Peyer's patch (tissue), 4 donors: ENCODE measurements around the gene HOXA5. TPM values are rescaled to one million over a fixed set of nuclear protein-coding genes. Genes with fewer than 3 reads are reported as not detected.

Source experiments
- DNase-seq, 3 donors: peaks; one replicate each; pipeline ENCODE4 v3.0.0-alpha.2; 2017 to 2019
- H3K27ac ChIP-seq, 4 donors: fragments of 200-600 bp; sonication (generic); one replicate each; pipeline ENCODE4 v1.5.1; 2016 to 2019
- H3K27me3 ChIP-seq, 2 donors: fragments of 200-600 bp; sonication (generic); one replicate each; pipeline ENCODE4 v1.5.1; 2019
- H3K36me3 ChIP-seq, 3 donors: fragments of 200-600 bp; sonication (generic); one replicate each; pipeline ENCODE4 v1.5.1; 2016 to 2019
- H3K4me1 ChIP-seq, 4 donors: fragments of 200-600 bp; sonication (generic); one replicate each; pipeline ENCODE4 v1.5.1; 2016 to 2019
- H3K4me3 ChIP-seq, 4 donors: fragments of 200-600 bp; sonication (generic); 1 replicate in 3 of 4; 2 replicates in 1 of 4; pipeline ENCODE4 v1.5.1; 2016 to 2019; ENCODE audit warnings: mild to moderate bottlenecking in 1 of 4
- H3K9me3 ChIP-seq, 4 donors: fragments of 200-600 bp; sonication (generic); one replicate each; pipeline ENCODE4 v1.5.1; 2016 to 2019; ENCODE audit warnings: mild to moderate bottlenecking in 1 of 4
- POLR2A ChIP-seq, 2 donors: fragments of 450-650 bp; IDR thresholded peaks; one replicate each; pipeline ENCODE4 v1.5.1; 2017; ENCODE audit warnings: antibody characterized with exemption in 2 of 2, mild to moderate bottlenecking in 2 of 2, moderate library complexity in 2 of 2
- total RNA-seq, 4 donors: library from RNA; depleted of rRNA; stranded (reverse); fragments of >200 nt; gene quantifications; one replicate each; pipeline ENCODE4 v1.1.0, GENCODE V29; 2016
- TF ChIP-seq, protein P1 (sequence below), 6 experiments: fragments of 450-650 bp in 4 of 6; fragments of 200-600 bp in 2 of 6; sonication (generic) in 1 of 6; IDR thresholded peaks; one replicate each; pipeline ENCODE4 v1.5.1; 2017 to 2019; ENCODE audit warnings: antibody characterized with exemption in 6 of 6, mild to moderate bottlenecking in 3 of 6, moderate library complexity in 1 of 6

Gene HOXA5
- total RNA-seq, 4 donors from 2014 or later: 8.3 to 24.3 (median 20.1) TPM

GRCh38 chr7:27141923-27142579 is 1.4 kb downstream of the HOXA5 start:
- H3K4me3 ChIP-seq: peak overlapping the region; percentile 40 to 75 (median 60)
- DNase-seq: peak; percentile 8 to 59 (median 54)
- peaks cover 0 to 9% (median 0%) of the 10 kb centered on the region in 3 donors for H3K36me3 ChIP-seq
- H3K27me3 ChIP-seq: no peaks in the 10 kb centered on the region
- no peak for TF ChIP-seq POLR2A (IDR thresholded peaks at IDR 0.05)
- TF ChIP-seq, protein P1, sequence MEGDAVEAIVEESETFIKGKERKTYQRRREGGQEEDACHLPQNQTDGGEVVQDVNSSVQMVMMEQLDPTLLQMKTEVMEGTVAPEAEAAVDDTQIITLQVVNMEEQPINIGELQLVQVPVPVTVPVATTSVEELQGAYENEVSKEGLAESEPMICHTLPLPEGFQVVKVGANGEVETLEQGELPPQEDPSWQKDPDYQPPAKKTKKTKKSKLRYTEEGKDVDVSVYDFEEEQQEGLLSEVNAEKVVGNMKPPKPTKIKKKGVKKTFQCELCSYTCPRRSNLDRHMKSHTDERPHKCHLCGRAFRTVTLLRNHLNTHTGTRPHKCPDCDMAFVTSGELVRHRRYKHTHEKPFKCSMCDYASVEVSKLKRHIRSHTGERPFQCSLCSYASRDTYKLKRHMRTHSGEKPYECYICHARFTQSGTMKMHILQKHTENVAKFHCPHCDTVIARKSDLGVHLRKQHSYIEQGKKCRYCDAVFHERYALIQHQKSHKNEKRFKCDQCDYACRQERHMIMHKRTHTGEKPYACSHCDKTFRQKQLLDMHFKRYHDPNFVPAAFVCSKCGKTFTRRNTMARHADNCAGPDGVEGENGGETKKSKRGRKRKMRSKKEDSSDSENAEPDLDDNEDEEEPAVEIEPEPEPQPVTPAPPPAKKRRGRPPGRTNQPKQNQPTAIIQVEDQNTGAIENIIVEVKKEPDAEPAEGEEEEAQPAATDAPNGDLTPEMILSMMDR (IDR thresholded peaks at IDR 0.05): peak in 3 of 6 experiments; percentile 11 to 17 (median 15)
- H3K9me3 ChIP-seq: no peaks in the 10 kb centered on the region
- H3K27ac ChIP-seq: peak overlapping the region; percentile 73 to 96 (median 84)
- H3K4me1 ChIP-seq: peaks cover 0 to 40% (median 0%) of the 10 kb centered on the region in 4 donors

DNA sequence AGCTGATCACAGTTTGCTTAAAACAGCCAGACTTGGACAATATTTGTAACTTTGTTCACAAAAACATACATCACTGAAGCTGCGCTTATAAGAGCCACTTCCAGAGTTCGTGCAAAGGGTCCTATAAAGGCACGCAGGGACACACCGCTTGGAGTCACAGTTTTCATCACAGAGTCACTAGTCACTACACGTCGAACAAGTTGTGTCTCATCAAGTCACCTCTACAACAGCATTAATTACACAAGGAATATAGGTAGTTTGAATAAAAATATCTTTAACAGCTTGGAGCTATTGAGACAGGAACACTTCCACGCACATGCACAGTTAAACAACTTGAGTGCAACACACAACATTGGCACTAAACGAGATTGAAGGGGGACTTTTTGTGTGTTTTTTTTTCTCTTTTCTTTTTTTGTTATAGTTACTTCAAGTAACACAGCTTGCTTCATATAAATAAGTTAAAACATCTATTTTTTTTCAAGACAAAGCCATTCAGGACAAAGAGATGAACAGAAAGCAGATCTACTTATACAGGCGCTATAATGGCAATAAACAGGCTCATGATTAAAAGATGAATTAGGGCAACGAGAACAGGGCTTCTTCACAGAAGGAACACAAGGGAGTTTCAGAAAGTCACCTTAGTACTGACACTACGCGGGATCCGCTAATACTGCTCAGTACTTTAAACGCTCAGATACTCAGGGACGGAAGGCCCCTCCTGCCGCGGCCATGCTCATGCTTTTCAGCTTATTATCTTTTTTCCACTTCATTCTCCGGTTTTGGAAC is 2.2 kb downstream of the HOXA5 start:
- Histone ChIP-seq H3K9me3 (no peaks in the 10 kb centered on the region), H3K27ac (peak overlapping the region; percentile 73 to 96 (median 84)), H3K27me3 (no peaks in the 10 kb centered on the region), H3K4me3 (peak overlapping the region in 3 of 4 donors; percentile 50 to 75 (median 70)), H3K4me1 (peaks cover 0 to 38% (median 2%) of the 10 kb centered on the region in 4 donors), H3K36me3 (peaks cover 0 to 9% (median 0%) of the 10 kb centered on the region in 3 donors)
- peak in 1 of 3 donors; percentile 11 for DNase-seq
- TF ChIP-seq, protein P1 (IDR thresholded peaks at IDR 0.05): no peak
- TF ChIP-seq POLR2A (IDR thresholded peaks at IDR 0.05): no peak

GRCh38 chr7:27140126-27140857 is 3.2 kb downstream of the HOXA5 start:
- peak in 2 of 3 donors; percentile 61 to 77 for DNase-seq

DNA sequence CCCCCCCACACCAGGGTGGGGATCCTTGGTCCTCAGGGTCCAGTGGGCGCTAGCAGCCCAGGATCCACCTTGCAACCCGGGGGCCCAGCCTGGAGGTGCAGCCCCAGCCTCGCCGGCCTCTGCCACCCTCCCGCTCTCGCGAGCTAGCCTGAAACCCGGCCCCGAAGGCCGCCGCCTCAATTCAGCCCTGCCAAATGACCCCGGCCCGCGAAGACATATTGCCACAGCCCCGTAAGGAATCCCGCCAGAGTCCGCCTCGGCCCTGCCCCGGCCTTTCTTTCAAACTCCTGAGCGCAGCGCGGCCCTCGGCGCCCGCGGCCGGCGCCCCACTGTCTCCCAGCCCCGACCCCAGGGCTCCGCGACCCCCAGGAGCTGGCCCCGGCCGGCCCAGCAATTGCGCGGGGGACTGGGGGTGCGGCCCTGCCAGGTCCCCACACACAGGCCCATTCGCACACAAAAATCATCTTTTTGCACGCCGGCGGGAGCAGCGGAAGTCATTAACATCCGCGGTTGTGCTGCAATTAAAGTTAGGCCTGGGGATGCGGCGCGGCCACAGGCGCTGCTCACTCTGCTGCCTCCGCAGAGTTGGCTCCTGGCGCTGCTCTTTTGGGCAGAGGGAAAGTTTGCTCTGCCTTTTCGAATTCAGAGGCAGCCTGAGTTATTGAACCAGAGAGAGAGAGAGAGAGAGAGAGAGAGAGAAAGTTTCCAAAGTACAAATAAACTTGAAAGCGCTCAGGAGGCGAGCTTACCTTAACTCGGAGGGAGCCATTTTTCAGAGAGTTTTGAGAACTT is 4.0 kb downstream of the HOXA5 start:
- Histone ChIP-seq H3K27me3 (no peaks in the 10 kb centered on the region), H3K4me1 (peaks cover 0 to 46% (median 5%) of the 10 kb centered on the region in 4 donors), H3K36me3 (no peaks in the 10 kb centered on the region), H3K27ac (peak overlapping the region; percentile 60 to 96 (median 80)), H3K9me3 (no peaks in the 10 kb centered on the region), H3K4me3 (peak overlapping the region in 3 of 4 donors; percentile 19 to 75 (median 58))
- DNase-seq: peak in 2 of 3 donors; percentile 14 to 73
- TF ChIP-seq POLR2A (IDR thresholded peaks at IDR 0.05): no peak
- TF ChIP-seq, protein P1 (IDR thresholded peaks at IDR 0.05): no peak

More at GRCh38 chr7:27140126-27140857, 3.2 kb downstream of the HOXA5 start:
- Histone ChIP-seq H3K27me3 (no peaks in the 10 kb centered on the region), H3K9me3 (no peaks in the 10 kb centered on the region), H3K4me1 (peaks cover 0 to 44% (median 3%) of the 10 kb centered on the region in 4 donors), H3K4me3 (peak overlapping the region in 3 of 4 donors; percentile 19 to 75 (median 58)), H3K36me3 (peaks cover 0 to 7% (median 0%) of the 10 kb centered on the region in 3 donors), H3K27ac (peak overlapping the region; percentile 31 to 96 (median 80))
- TF ChIP-seq POLR2A (IDR thresholded peaks at IDR 0.05): peak; percentile 74 to 77
- TF ChIP-seq, protein P1 (IDR thresholded peaks at IDR 0.05): no peak
